Kidney (tissue), 14 donors: ENCODE results near the gene PGM1. TPM values are rescaled to one million over a fixed set of nuclear protein-coding genes. Genes with fewer than 3 reads are reported as not detected.

Experiments
- DNase-seq, 5 donors: peaks; one replicate each; pipeline ENCODE4 v3.0.0-alpha.2; 2013 to 2020
- FAIRE-seq: peaks from 2 replicates; lab custom pipeline; 2012; peaks lifted over from hg19 to GRCh38; lab: Jason Lieb, UNC
- H3K27ac ChIP-seq, 2 donors: one replicate each; pipeline ENCODE4 v1.7.0; 2013; ENCODE audit warnings: low read depth in 2 of 2, low read length in 2 of 2, inconsistent platforms in 1 of 2
- H3K27me3 ChIP-seq: one replicate; pipeline ENCODE4 v1.7.1; 2013; ENCODE audit warnings: low read length, inconsistent platforms; ENCODE audit not compliant: control insufficient read depth, insufficient read depth
- H3K36me3 ChIP-seq, 3 donors: one replicate each; pipeline versions ENCODE4 v1.7.0 to v1.7.1; 2013; ENCODE audit warnings: low read length in 3 of 3, control low read depth in 1 of 3, inconsistent platforms in 1 of 3; ENCODE audit not compliant: insufficient read depth in 3 of 3, control insufficient read depth in 2 of 3
- H3K4me1 ChIP-seq, 3 donors: one replicate each; pipeline versions ENCODE4 v1.7.0 to v1.7.1; 2013; ENCODE audit warnings: low read length in 3 of 3, inconsistent platforms in 1 of 3, low read depth in 1 of 3; ENCODE audit not compliant: control insufficient read depth in 2 of 3, insufficient read depth in 2 of 3
- H3K4me3 ChIP-seq, 3 donors: one replicate each; pipeline versions ENCODE4 v1.7.0 to v1.8.1; 2013; ENCODE audit warnings: low read length in 3 of 3, control low read depth in 1 of 3, inconsistent platforms in 1 of 3
- H3K9ac ChIP-seq, 3 donors: one replicate each; pipeline versions ENCODE4 v1.7.0 to v1.7.1; 2013; ENCODE audit warnings: low read length in 3 of 3, control low read depth in 1 of 3, inconsistent platforms in 1 of 3
- H3K9me3 ChIP-seq, 3 donors: one replicate each; pipeline versions ENCODE4 v1.7.0 to v1.7.1; 2013; ENCODE audit warnings: low read length in 3 of 3, control low read depth in 1 of 3, inconsistent platforms in 1 of 3; ENCODE audit not compliant: control insufficient read depth in 2 of 3, insufficient read depth in 1 of 3
- intact Hi-C: fragments of 100-400 bp; cut with DNase I; formaldehyde crosslinking; loops from one replicate; pipeline ENCODE4 v1.11.1; 2022
- polyA plus RNA-seq: library from polyadenylated mRNA; stranded (reverse); fragments of 350-450 nt; fragmentation: Illumina TruSeq; extraction: RNeasy Lipid Tissue Mini Kit (QIAGEN cat#74804); gene quantifications from one replicate; pipeline ENCODE4 v1.2.3, GENCODE V29; 2014; ENCODE audit warnings: low read depth, low replicate concordance; ENCODE audit not compliant: insufficient read depth
- total RNA-seq: library from RNA; stranded (reverse); fragmentation: NEBNext Ultra II Directional; extraction: Animal tissue kit (Norgen Biotek cat#: 25700); gene quantifications from one replicate; pipeline ENCODE4 v1.2.1, GENCODE V29; 2021
- TF ChIP-seq, protein P1 (sequence below): IDR thresholded peaks from 3 replicates; pipeline ENCODE4 v1.5.1; 2012; ENCODE audit warnings: mild to moderate bottlenecking, moderate library complexity, borderline replicate concordance; ENCODE audit not compliant: insufficient read depth; ENCODE audit errors: extremely low read depth
- donor health status: control.
- donor health status: control.
- donor health status: control.
- donor health status: control.
- donor health status: control.
- donor health status: DM: yes; HTN: yes; CAD: no.
- donor health status: Normal renal cell carcinoma (clear cell type).

Gene PGM1
- total and polyA plus RNA-seq, 2 donors from 2014 or later, result 40.3 to 59.3 TPM

DNA sequence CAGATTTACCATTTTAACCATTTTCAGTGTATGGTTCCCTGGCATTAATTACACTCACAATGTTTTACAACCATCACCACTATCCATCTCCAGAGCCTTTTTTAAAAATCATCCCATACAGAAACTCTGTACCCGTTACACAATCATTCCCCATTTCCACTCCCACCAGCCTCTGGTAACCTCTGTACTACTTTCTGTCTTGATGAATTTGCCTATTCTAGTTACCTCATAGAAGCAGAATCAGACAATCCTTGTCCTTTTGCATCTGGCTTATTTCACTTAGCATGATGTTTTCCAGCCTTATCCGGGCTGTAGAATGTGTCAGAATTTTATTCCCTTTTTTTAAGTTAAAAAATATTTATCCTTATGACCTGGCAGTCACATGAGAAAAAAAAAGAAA lies 33.0 kb downstream of the PGM1 start:
- DNase-seq, result no peak
- TF ChIP-seq, protein P1, sequence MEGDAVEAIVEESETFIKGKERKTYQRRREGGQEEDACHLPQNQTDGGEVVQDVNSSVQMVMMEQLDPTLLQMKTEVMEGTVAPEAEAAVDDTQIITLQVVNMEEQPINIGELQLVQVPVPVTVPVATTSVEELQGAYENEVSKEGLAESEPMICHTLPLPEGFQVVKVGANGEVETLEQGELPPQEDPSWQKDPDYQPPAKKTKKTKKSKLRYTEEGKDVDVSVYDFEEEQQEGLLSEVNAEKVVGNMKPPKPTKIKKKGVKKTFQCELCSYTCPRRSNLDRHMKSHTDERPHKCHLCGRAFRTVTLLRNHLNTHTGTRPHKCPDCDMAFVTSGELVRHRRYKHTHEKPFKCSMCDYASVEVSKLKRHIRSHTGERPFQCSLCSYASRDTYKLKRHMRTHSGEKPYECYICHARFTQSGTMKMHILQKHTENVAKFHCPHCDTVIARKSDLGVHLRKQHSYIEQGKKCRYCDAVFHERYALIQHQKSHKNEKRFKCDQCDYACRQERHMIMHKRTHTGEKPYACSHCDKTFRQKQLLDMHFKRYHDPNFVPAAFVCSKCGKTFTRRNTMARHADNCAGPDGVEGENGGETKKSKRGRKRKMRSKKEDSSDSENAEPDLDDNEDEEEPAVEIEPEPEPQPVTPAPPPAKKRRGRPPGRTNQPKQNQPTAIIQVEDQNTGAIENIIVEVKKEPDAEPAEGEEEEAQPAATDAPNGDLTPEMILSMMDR, result no peak
- H3K4me1 ChIP-seq, result no peaks in the 10 kb centered on the region

DNA sequence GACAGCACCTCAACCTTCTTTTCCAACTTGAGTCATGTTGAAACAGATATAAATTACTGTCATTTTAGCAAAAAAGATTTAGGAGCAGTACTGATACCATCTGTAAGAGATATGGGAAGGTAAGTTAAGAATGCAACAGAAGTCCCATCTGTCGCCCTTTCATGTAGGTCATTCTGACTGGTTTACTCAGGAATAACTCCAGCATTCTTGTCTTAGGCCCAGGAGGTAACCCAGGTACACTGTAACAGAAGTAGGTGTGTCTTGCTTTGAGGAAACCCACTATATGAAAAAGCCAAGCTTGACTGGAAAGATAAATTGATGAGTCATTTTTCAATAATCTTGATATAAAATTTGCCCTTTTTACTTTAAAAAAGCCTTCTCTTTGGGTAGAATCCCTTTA lies 35.4 kb downstream of the PGM1 start:
- no peak for FAIRE-seq
- H3K9ac ChIP-seq, result no peak overlapping the region
- TF ChIP-seq, protein P1, result no peak
- no peak overlapping the region for H3K4me3 ChIP-seq
- no peaks in the 10 kb centered on the region for H3K4me1 ChIP-seq
- H3K9me3 ChIP-seq, result no peaks in the 10 kb centered on the region
- H3K27me3 ChIP-seq, result no peaks in the 10 kb centered on the region
- peaks cover 0 to 14% (median 14%) of the 10 kb centered on the region in 3 donors for H3K36me3 ChIP-seq
- no peak for DNase-seq
- intact Hi-C loops, result no loop called here
- H3K27ac ChIP-seq, result no peak overlapping the region

More for the DNA sequence above, 33.0 kb downstream of the PGM1 start:
- Histone ChIP-seq H3K9me3 (no peaks in the 10 kb centered on the region), H3K9ac (no peak overlapping the region), H3K27ac (no peak overlapping the region), H3K36me3 (peaks cover 0 to 6% (median 2%) of the 10 kb centered on the region in 3 donors), H3K4me3 (no peak overlapping the region), H3K27me3 (no peaks in the 10 kb centered on the region)
- no peak for FAIRE-seq
- intact Hi-C loops, result no loop called here

GRCh38 chr1:63630238-63630637 lies 37.0 kb downstream of the PGM1 start:
- DNase-seq, result no peak

More at GRCh38 chr1:63630238-63630637, 37.0 kb downstream of the PGM1 start:
- Histone ChIP-seq H3K9ac (no peak overlapping the region), H3K4me3 (no peak overlapping the region), H3K9me3 (no peaks in the 10 kb centered on the region), H3K4me1 (no peaks in the 10 kb centered on the region), H3K36me3 (peaks cover 0 to 14% (median 14%) of the 10 kb centered on the region in 3 donors), H3K27ac (no peak overlapping the region), H3K27me3 (no peaks in the 10 kb centered on the region)
- intact Hi-C loops, result no loop called here
- no peak for FAIRE-seq
- TF ChIP-seq, protein P1, result no peak
